Fibroblast of skin of left biceps (primary cell): ENCODE measurements around the gene CHD9.
"Not testable (repeated sequence)": the region's sequence is repeated elsewhere in the genome, so short reads cannot be mapped to it uniquely, and the experiment has no call there.

Experiments
- DNase-seq, 2 experiments: peaks; one replicate each; pipeline ENCODE4 v3.0.0-alpha.2; 2013; ENCODE audit warnings: low read depth in 2 of 2

The CHD9 gene

DNA sequence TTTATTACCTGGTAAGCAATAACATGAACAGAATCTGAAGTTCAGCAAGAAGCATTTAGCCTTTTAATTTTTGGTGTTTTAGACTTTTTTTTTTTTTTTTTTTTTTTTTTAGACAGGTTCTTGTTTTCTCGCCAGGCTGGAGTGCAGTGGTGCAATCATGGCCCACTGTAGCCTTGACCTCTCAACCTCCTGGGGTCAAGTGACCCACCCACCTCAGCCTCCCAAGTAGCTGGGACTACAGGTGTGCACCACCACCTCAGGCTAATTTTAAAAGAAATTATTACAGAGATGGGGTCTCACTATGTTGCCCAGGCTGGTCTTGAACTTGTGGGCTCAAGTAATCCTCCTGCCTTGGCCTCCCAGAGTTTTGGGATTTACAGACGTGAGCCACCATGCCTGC is 206.5 kb downstream of the CHD9 start:
- no peak for DNase-seq

GRCh38 chr16:53262645-53263044 is 207.9 kb downstream of the CHD9 start:
- DNase-seq = no peak

- no peak for DNase-seq
These were observed 211.4 kb downstream of the CHD9 start for GRCh38 chr16:53266156-53266555.

- not testable (repeated sequence) for DNase-seq
These were observed 223.7 kb downstream of the CHD9 start for GRCh38 chr16:53278498-53278897.

DNA sequence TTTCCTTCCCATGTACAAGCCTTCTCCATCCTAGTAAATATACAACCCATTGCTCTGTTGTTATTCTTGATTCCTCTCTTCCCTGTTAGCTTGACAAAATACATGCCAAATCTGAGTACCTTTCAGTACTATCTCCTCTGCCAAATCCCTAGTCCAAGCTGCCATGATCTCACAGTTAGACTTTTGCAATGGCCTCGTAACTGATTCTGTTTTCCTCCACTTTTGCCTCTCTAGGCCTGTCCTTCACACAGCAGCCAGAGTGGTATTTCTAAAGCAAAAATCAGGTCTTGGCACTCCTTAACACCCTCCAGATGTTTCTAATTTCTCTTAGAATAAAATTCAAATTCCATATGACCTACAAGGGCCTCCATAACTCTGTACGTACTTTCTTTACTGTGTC is 226.5 kb downstream of the CHD9 start:
- peak in 1 of 2 experiments; percentile 4 for DNase-seq

DNA sequence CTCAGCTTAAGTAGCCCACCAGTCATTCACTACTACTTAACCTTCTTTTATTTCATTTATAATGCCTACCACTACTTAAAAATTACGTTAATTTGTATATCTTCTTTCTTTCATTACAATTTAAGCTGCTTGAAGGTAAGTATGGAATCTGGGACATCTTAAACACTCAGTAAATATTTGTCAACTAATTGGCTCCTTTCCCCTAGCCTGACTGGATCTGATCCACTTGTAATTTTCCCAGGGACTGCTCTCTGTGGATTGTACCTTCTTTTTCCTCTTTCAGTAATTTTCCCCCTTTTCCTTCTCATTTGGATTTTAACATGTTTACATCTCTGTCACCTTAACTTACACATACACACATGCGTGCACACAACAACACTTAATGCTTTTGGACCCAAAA is 227.1 kb downstream of the CHD9 start:
- DNase-seq = no peak

DNA sequence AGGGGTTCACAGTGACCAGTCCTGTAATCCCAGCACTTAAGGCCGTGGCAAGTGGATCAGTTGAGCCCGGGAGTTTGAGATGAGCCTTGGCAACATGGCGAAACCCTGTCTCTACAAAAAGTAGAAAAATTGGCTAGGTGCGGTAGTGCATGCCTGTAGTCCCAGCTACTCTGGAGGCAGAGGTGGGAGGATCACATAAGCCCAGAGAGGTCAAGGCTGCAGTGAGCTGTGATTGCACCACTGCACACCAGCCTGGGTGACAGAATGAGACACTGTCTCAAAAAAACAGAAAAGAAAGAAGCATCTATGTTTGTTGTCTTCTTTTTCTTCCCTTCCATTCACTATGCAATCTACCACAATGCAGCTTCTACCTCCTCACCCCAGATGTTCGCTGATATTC is 227.5 kb downstream of the CHD9 start:
- no peak for DNase-seq

- peak in 1 of 2 experiments; percentile 5 for DNase-seq
These were observed 228.5 kb downstream of the CHD9 start for GRCh38 chr16:53282975-53283946.

GRCh38 chr16:53285236-53285635 is 230.4 kb downstream of the CHD9 start:
- DNase-seq = no peak

- no peak for DNase-seq
These were observed 235.7 kb downstream of the CHD9 start for GRCh38 chr16:53290520-53290919.

GRCh38 chr16:53291757-53292392 is 237.1 kb downstream of the CHD9 start:
- peak in 1 of 2 experiments; percentile 16 for DNase-seq

DNA sequence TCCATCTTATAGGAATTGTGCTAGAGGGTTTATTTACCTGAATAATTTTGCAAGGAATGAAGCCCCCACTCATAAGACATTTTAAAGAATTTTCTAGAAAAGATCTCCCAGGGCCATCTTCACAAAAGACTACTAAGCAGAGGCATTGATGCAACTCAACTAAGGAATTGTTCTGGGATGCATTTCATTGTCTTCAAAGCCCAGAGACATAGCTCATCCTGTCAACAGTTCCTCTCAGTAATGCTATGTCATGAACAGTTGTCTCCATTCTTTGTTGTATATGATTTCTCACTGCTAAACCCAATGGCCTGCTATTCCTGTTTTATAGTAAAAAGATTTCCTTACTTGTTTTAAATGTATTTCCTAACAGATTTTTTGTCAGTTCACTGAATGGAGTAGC is 242.7 kb downstream of the CHD9 start:
- no peak for DNase-seq

- no peak for DNase-seq
These were observed 249.5 kb downstream of the CHD9 start for GRCh38 chr16:53304334-53304733.

DNA sequence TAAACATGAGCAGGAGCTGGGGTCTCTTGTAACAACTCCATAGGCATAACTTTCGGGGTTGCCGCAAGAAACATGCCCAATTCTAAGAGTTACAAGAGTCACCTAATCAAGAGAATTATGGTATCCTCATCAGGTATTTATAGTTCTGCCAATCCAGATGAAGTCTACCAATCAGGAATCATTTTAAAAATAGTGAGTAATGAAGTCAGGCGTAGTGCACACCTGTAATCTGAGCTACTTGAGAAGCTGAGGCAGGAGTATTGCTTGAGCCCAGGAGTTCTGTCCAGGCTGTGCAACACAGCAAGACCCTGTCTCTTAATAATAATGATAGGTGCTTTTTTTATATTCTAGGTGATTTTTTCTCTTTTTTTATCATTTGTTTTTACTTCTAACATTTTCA is 251.0 kb downstream of the CHD9 start:
- DNase-seq = no peak

- no peak for DNase-seq
These were observed 254.7 kb downstream of the CHD9 start for GRCh38 chr16:53309457-53309856.

DNA sequence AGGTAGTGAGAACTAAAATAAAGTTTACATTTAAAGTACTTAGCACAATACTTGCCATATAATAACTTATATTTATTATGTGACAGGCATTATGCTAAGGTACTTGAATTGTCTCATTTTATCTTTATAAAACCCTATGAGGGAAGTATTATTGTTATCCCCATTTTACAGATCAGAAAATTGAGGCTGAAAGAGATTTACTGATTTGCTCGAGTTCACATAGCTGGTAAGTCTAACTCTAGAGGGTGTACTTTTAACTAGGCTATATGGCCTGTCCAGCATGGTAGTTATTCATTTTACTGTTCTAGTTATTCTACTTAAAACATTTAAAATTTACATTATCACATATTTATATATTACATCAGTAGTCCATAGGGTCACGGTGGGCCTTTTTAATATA is 266.2 kb downstream of the CHD9 start:
- no peak for DNase-seq

DNA sequence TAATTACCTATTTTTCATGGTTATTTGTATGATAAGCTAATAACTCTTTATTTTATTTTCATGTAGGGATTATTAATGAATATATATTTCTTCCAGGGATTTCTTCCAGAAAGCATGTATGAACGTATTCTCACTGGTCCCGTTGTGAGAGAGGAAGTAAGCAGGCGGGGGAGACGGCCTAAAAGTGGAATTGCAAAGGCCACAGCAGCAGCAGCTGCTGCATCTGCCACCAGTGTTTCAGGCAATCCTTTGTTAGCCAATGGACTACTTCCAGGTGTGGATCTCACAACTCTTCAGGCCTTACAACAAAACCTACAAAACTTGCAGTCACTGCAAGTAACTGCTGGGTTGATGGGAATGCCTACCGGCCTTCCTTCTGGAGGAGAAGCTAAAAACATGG is 269.1 kb downstream of the CHD9 start:
- DNase-seq = no peak

GRCh38 chr16:53330991-53331390 is 276.2 kb downstream of the CHD9 start:
- DNase-seq = not testable (repeated sequence)

DNA sequence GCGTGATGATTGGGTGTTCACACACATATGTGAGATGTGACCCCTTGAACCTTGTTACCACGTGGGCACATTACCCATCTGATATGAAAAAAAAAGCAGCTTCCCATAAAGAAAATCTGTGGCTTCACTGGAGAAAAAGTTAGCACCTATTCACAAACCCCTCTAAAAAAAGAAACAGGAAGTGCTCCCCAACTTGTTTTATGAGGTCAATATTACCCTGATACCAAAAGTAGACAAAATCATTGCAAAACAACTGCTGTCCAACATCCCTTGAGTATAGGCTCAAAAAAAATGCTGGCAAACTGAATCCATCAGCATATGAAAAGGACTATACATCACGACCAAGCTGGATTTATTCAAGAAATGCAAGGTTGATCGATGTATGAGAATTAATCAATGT is 279.8 kb downstream of the CHD9 start:
- no peak for DNase-seq

DNA sequence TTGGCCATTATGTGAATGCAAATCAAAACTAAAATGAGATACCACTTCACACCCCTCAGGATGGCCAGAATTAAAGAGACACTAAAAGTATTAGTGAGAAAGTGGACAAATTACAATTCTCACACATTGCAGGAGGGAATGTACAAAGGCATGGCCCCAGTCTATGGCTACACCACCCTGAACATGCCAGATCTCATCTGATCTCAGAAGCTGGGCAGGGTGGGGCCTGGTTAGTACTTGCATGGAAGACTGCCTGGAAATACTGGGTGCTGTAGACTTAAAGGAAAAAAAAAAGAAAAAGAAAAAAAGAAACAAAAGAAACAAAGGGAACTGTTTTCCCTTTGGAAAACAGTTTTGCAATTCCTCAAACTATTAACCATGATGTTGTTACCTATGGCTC is 282.5 kb downstream of the CHD9 start:
- DNase-seq = no peak

DNA sequence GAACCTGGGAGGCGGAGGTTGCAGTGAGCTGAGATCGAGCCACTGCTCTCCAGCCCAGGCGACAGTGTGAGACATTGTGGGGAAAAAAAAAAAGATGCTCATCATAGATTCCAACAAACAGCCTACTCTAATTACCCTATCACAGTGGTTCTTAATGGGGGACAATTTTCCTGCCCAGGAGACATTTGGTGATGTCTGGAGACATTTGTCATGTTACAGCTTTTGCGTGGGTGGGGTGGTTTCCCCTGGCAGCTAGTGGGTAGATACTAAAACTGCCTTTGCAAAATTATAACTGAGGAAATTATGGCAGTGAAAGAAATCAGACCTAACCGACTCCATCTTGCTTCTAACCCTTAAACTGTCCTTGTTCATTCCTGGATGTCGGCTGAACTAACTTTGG is 287.0 kb downstream of the CHD9 start:
- DNase-seq = no peak

GRCh38 chr16:53355064-53355463 is 300.3 kb downstream of the CHD9 start:
- DNase-seq = no peak
